MM.1S (cell line): Measurements from ENCODE around the gene FBXW7.

Source experiments
- DNase-seq: peaks from one replicate; pipeline ENCODE4 v3.0.0-alpha.2; 2015
- H2AFZ ChIP-seq: fragments of 300-600 bp; sonication (generic); 2 replicates; pipeline ENCODE4 v1.6.0; 2016; ENCODE audit warnings: antibody characterized with exemption, low read length
- H3F3A ChIP-seq: fragments of 300-600 bp; sonication (generic); 2 replicates; pipeline ENCODE4 v1.6.1; 2016; ENCODE audit warnings: mild to moderate bottlenecking, antibody characterized with exemption, low read length, moderate library complexity, mixed read lengths; ENCODE audit not compliant: insufficient read depth
- H3K27ac ChIP-seq: fragments of 300-600 bp; sonication (generic); 2 replicates; pipeline ENCODE4 v1.5.1; 2016; ENCODE audit warnings: mild to moderate bottlenecking, low read length
- H3K27me3 ChIP-seq: fragments of 300-600 bp; sonication (generic); replicated peaks from 2 replicates; pipeline ENCODE4 v1.6.0; 2016; ENCODE audit warnings: low read length; ENCODE audit not compliant: insufficient read depth
- H3K36me3 ChIP-seq: fragments of 300-600 bp; sonication (generic); replicated peaks from 2 replicates; pipeline ENCODE4 v1.6.1; 2016; ENCODE audit warnings: mild to moderate bottlenecking, low read length, mixed read lengths; ENCODE audit not compliant: insufficient read depth
- H3K4me1 ChIP-seq: fragments of 300-600 bp; sonication (generic); 2 replicates; pipeline ENCODE4 v1.6.1; 2016; ENCODE audit warnings: low read length, mixed read lengths
- H3K4me2 ChIP-seq: fragments of 300-600 bp; sonication (generic); 2 replicates; pipeline ENCODE4 v1.6.0; 2016; ENCODE audit warnings: low read depth, low read length
- H3K4me3 ChIP-seq: fragments of 300-600 bp; sonication (generic); 2 replicates; pipeline ENCODE4 v1.5.1; 2016; ENCODE audit warnings: low read length, mixed read lengths
- H3K79me2 ChIP-seq: fragments of 300-600 bp; sonication (generic); 2 replicates; pipeline ENCODE4 v1.6.1; 2016; ENCODE audit warnings: mixed run types, low read length, mixed read lengths
- H3K9ac ChIP-seq: fragments of 300-600 bp; sonication (generic); 2 replicates; pipeline ENCODE4 v1.6.1; 2016; ENCODE audit warnings: low read length, mixed read lengths
- H3K9me2 ChIP-seq: fragments of 300-600 bp; sonication (generic); replicated peaks from 2 replicates; pipeline ENCODE4 v1.6.1; 2016; ENCODE audit warnings: mild to moderate bottlenecking, low read length, mixed read lengths; ENCODE audit not compliant: insufficient read depth
- H3K9me3 ChIP-seq: fragments of 300-600 bp; sonication (generic); replicated peaks from 2 replicates; pipeline ENCODE4 v1.6.1; 2016; ENCODE audit warnings: mild to moderate bottlenecking, low read length, mixed read lengths; ENCODE audit not compliant: insufficient read depth
- H4K20me1 ChIP-seq: fragments of 300-600 bp; sonication (generic); 2 replicates; pipeline ENCODE4 v1.6.1; 2016; ENCODE audit warnings: mild to moderate bottlenecking, low read length, moderate library complexity, mixed read lengths; ENCODE audit not compliant: insufficient read depth
- CTCF ChIP-seq: fragments of 300-600 bp; sonication (generic); IDR thresholded peaks from 2 replicates; pipeline ENCODE4 v1.5.1; 2016; ENCODE audit warnings: antibody characterized with exemption, low read length, mixed read lengths
- EZH2 ChIP-seq: fragments of 300-600 bp; sonication (generic); optimal IDR thresholded peaks from 2 replicates; pipeline ENCODE3; 2017; ENCODE audit warnings: low read depth, mild to moderate bottlenecking, antibody characterized with exemption, low read length, mixed read lengths
- EZH2phosphoT487 ChIP-seq: fragments of 300-600 bp; sonication (generic); IDR thresholded peaks from 2 replicates; pipeline ENCODE4 v1.6.1; 2018; ENCODE audit warnings: antibody characterized with exemption, low read length

Gene FBXW7

GRCh38 chr4:152494020-152494419 lies 41.9 kb downstream of the FBXW7 start:
- Histone ChIP-seq H3K4me3 (no peak overlapping the region), H3K9ac (no peak overlapping the region), H3K4me2 (no peak overlapping the region), H4K20me1 (peaks cover 17% of the 10 kb centered on the region; the same call in 1 of the 2 replicates), H3K79me2 (peaks cover 99% of the 10 kb centered on the region), H3K4me1 (no peaks in the 10 kb centered on the region), H3K27me3 (no peaks in the 10 kb centered on the region), H3K36me3 (no peaks in the 10 kb centered on the region), H2AFZ (no peak overlapping the region), H3K9me2 (no peaks in the 10 kb centered on the region), H3K9me3 (no peaks in the 10 kb centered on the region), H3F3A (no peaks in the 10 kb centered on the region), H3K27ac (no peak overlapping the region)
- no peak for DNase-seq
- TF ChIP-seq CTCF, result no peak
- TF ChIP-seq EZH2, result no peak
- no peak for TF ChIP-seq EZH2phosphoT487

- H4K20me1 ChIP-seq, result peaks cover 15% of the 10 kb centered on the region; the same call in 1 of the 2 replicates
- no peak for TF ChIP-seq CTCF
- no peak for TF ChIP-seq EZH2phosphoT487
- TF ChIP-seq EZH2, result no peak
- no peak overlapping the region for H3K27ac ChIP-seq
- no peaks in the 10 kb centered on the region for H3K27me3 ChIP-seq
- no peak overlapping the region for H3K4me2 ChIP-seq
- H3K4me1 ChIP-seq, result no peaks in the 10 kb centered on the region
- no peaks in the 10 kb centered on the region for H3K9me2 ChIP-seq
- no peak for DNase-seq
- no peaks in the 10 kb centered on the region for H3K36me3 ChIP-seq
- H3F3A ChIP-seq, result no peaks in the 10 kb centered on the region
- H3K79me2 ChIP-seq, result peaks cover 93% of the 10 kb centered on the region
- H3K9me3 ChIP-seq, result no peaks in the 10 kb centered on the region
- H3K4me3 ChIP-seq, result no peak overlapping the region
- no peak overlapping the region for H3K9ac ChIP-seq
- H2AFZ ChIP-seq, result no peak overlapping the region
These were observed 47.6 kb downstream of the FBXW7 start for GRCh38 chr4:152488246-152488645.

GRCh38 chr4:152486429-152487389 lies 49.2 kb downstream of the FBXW7 start:
- H3K9me2 ChIP-seq, result no peaks in the 10 kb centered on the region
- TF ChIP-seq EZH2, result no peak
- TF ChIP-seq CTCF, result no peak
- no peak for TF ChIP-seq EZH2phosphoT487
- peaks cover 93% of the 10 kb centered on the region for H3K79me2 ChIP-seq
- no peaks in the 10 kb centered on the region for H3K9me3 ChIP-seq
- no peaks in the 10 kb centered on the region for H3F3A ChIP-seq
- no peaks in the 10 kb centered on the region; the same call in 1 of the 2 replicates for H3K36me3 ChIP-seq
- H4K20me1 ChIP-seq, result peaks cover 15% of the 10 kb centered on the region
- no peak overlapping the region for H2AFZ ChIP-seq
- no peak overlapping the region for H3K4me2 ChIP-seq
- H3K4me3 ChIP-seq, result no peak overlapping the region
- no peaks in the 10 kb centered on the region for H3K27me3 ChIP-seq
- no peak for DNase-seq
- H3K4me1 ChIP-seq, result no peaks in the 10 kb centered on the region
- H3K27ac ChIP-seq, result no peak overlapping the region
- no peak overlapping the region for H3K9ac ChIP-seq
